Lower lobe of right lung (tissue), 2 donors: Measurements from ENCODE around the gene SGCA. TPM values are rescaled to one million over a fixed set of nuclear protein-coding genes. Genes with fewer than 3 reads are reported as not detected.
A peak's percentile ranks its signal among the peaks of the same experiment; 100 is the strongest.

Source experiments
- ATAC-seq, 2 donors: fragments of 200-7000 bp; cut with Tn5 transposase; one replicate each; pipeline ENCODE4 v1.9.1; 2020 to 2022; ENCODE audit warnings: mild to moderate bottlenecking in 2 of 2, moderate library complexity in 2 of 2
- DNase-seq: peaks from one replicate; pipeline ENCODE4 v3.0.0-alpha.2; 2020
- H3K27ac ChIP-seq: fragments of 200-600 bp; one replicate; pipeline ENCODE4 v1.8.0; 2022
- H3K27me3 ChIP-seq: fragments of 200-600 bp; one replicate; pipeline ENCODE4 v1.8.0; 2022; ENCODE audit warnings: low read depth
- H3K36me3 ChIP-seq: fragments of 200-600 bp; one replicate; pipeline ENCODE4 v1.8.0; 2022; ENCODE audit warnings: mild to moderate bottlenecking
- H3K4me1 ChIP-seq: fragments of 200-600 bp; one replicate; pipeline ENCODE4 v1.8.0; 2022
- H3K4me3 ChIP-seq: fragments of 200-600 bp; one replicate; pipeline ENCODE4 v1.8.0; 2022; ENCODE audit warnings: mild to moderate bottlenecking
- H3K9me3 ChIP-seq: fragments of 200-600 bp; one replicate; pipeline ENCODE4 v1.8.0; 2022
- CTCF ChIP-seq: fragments of 200-600 bp; IDR thresholded peaks from one replicate; pipeline ENCODE4 v1.8.0; 2022; ENCODE audit warnings: antibody characterized with exemption, mild to moderate bottlenecking
- intact Hi-C: fragments of 100-400 bp; cut with DNase I; formaldehyde crosslinking; loops from one replicate; pipeline ENCODE4 v1.11.0; 2022
- total RNA-seq: library from RNA; stranded (reverse); fragmentation: NEBNext Ultra II Directional; extraction: Animal tissue kit (Norgen Biotek cat#: 25700); gene quantifications from one replicate; pipeline ENCODE4 v1.2.1, GENCODE V29; 2021
- donor health status: DM: no; HTN: yes; CAD: no; lungs with severe emphysema.

Gene SGCA
- total RNA-seq, 1 donor from 2014 or later = 9.1 TPM

- H3K27me3 ChIP-seq = peaks cover 20% of the 10 kb centered on the region
- no peak for TF ChIP-seq CTCF
- DNase-seq = no peak
- H3K27ac ChIP-seq = peak overlapping the region; percentile 15
- H3K4me3 ChIP-seq = no peak overlapping the region
- H3K9me3 ChIP-seq = no peaks in the 10 kb centered on the region
- ATAC-seq = no peak
- intact Hi-C loops = no loop called here
- H3K4me1 ChIP-seq = peaks cover 41% of the 10 kb centered on the region
- H3K36me3 ChIP-seq = peaks cover 65% of the 10 kb centered on the region
Observed at GRCh38 chr17:50196826-50197225, 31.0 kb downstream of the SGCA start.

DNA sequence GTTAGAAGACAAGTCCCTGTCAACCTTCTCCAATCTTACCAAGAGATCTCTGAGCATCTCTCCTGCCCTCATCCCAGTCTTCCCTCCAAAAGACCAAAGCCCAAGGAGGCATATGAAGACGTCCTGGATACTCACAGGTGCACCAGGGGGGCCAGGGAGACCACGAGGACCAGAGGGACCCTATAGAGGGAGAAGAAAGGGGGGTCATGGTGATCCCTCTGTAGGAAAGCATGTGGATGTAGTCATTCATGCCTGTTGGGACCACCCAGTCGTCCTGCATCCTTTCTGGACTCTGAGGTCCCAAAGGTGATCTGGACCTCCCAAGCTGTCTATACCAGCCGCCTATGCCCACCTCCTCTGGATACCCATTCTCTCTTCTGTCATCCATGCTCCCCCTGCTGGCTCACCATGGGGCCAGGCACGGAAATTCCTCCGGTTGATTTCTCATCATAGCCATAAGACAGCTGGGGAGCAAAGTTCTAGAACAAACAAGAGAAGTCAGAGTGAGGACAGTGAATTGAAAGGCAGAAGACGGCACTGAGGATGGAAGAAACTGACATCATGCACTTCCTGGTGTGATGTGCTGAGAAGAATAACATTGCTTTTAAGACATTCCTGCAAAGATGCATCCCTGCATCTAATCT, 32.3 kb downstream of the SGCA start:
- intact Hi-C loops = no loop called here

DNA sequence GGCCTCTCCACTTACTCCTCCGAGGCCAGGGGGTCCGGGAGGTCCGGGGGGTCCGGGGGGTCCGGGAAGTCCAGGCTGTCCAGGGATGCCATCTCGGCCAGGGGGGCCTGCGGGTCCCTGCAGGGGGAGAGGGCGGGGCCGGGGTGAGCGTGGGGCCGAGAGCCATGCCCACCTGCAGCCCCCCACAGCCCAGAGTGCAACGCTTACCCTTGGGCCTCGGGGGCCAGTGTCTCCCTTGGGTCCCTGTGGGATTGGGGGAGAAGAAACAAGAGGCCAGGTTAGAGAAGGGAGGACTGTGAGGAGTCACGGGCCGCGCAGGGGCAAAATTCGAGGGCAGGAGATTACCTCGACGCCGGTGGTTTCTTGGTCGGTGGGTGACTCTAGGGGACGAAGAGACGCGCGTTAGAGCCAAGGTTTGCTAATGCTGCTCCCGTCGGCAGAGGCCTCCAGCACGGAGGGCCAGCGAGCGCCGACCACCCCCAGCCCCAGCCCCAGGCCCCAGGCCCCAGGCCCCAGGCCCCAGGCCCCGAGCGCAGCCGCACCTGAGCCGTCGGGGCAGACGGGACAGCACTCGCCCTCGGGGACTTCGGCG, 33.5 kb downstream of the SGCA start:
- H3K27ac ChIP-seq = peak overlapping the region; percentile 79
- H3K9me3 ChIP-seq = no peaks in the 10 kb centered on the region
- intact Hi-C loops = no loop called here
- ATAC-seq (no peak), DNase-seq (peak; percentile 39)
- peaks cover 32% of the 10 kb centered on the region for H3K27me3 ChIP-seq
- H3K4me1 ChIP-seq = peaks cover 45% of the 10 kb centered on the region
- peak overlapping the region; percentile 57 for H3K4me3 ChIP-seq
- TF ChIP-seq CTCF = no peak
- H3K36me3 ChIP-seq = peaks cover 40% of the 10 kb centered on the region

More for the DNA sequence above, 32.3 kb downstream of the SGCA start:
- TF ChIP-seq CTCF = peak; percentile 66
- peak; percentile 61 for DNase-seq
- Histone ChIP-seq H3K9me3 (no peaks in the 10 kb centered on the region), H3K27ac (no peak overlapping the region), H3K4me3 (no peak overlapping the region), H3K4me1 (peaks cover 41% of the 10 kb centered on the region), H3K27me3 (peaks cover 28% of the 10 kb centered on the region), H3K36me3 (peaks cover 52% of the 10 kb centered on the region)
- ATAC-seq = no peak

- H3K27ac ChIP-seq = peak overlapping the region; percentile 79
- TF ChIP-seq CTCF = no peak
- intact Hi-C loops = loop anchor here (10.0 kb wide), 1 partner anchor 65 kb away; no protein-coding TSS in a partner anchor
- peak; percentile 93 for DNase-seq
- peaks cover 32% of the 10 kb centered on the region for H3K27me3 ChIP-seq
- peak overlapping the region; percentile 57 for H3K4me3 ChIP-seq
- H3K36me3 ChIP-seq = peaks cover 34% of the 10 kb centered on the region
- H3K9me3 ChIP-seq = no peaks in the 10 kb centered on the region
- peak; percentile 95 for ATAC-seq
- peaks cover 45% of the 10 kb centered on the region for H3K4me1 ChIP-seq
Observed at GRCh38 chr17:50199803-50200456, 34.1 kb downstream of the SGCA start.

GRCh38 chr17:50200457-50201275, 34.9 kb downstream of the SGCA start:
- H3K4me3 ChIP-seq = peak overlapping the region; percentile 57
- peaks cover 48% of the 10 kb centered on the region for H3K4me1 ChIP-seq
- H3K9me3 ChIP-seq = no peaks in the 10 kb centered on the region
- H3K36me3 ChIP-seq = peaks cover 27% of the 10 kb centered on the region
- peak; percentile 88 to 89 for ATAC-seq
- DNase-seq = peak; percentile 92
- TF ChIP-seq CTCF = peak; percentile 99
- intact Hi-C loops = loop anchor here (10.0 kb wide), 1 partner anchor 64 kb away; no protein-coding TSS in a partner anchor
- peaks cover 32% of the 10 kb centered on the region for H3K27me3 ChIP-seq
- H3K27ac ChIP-seq = peak overlapping the region; percentile 79
